HCT116 (cell line): Measurements from ENCODE around the gene ARIH2. TPM values are rescaled to one million over a fixed set of nuclear protein-coding genes. Genes with fewer than 3 reads are reported as not detected.

Experiments used
- ATAC-seq: fragments of 200-7000 bp; cut with Tn5 transposase; 2 replicates; pipeline ENCODE4 v1.9.1; 2020; ENCODE audit warnings: mild to moderate bottlenecking, moderate library complexity
- BruUV-seq: library from RNA; stranded (reverse); fragments of 400-500 nt; replicated peaks from 2 replicates; lab custom pipeline; 2021; lab: Mats Ljungman, UMichigan
- CTCF ChIA-PET: fragments of 300-600 bp; sonication (Branson Sonifier 250); formaldehyde crosslinking; loops from one replicate; lab custom pipeline; 2021; ENCODE audit warnings: antibody characterized with exemption; lab: Charles Lee
- POLR2A ChIA-PET: fragments of 300-600, 350-600 bp; sonication (Branson Sonifier 250); formaldehyde crosslinking; loops from one replicate; lab custom pipeline; 2021; ENCODE audit warnings: antibody characterized with exemption; lab: Charles Lee
- RAD21 ChIA-PET, 2 experiments: fragments of 300-600 bp; sonication (Branson Sonifier 250); formaldehyde crosslinking; loops; one replicate each; lab custom pipeline; 2023; ENCODE audit warnings: low total read pairs in 2 of 2; ENCODE audit not compliant: uncharacterized antibody in 2 of 2, unreplicated experiment in 2 of 2, low non-redundant PET in 1 of 2; lab: Charles Lee
- DNase-seq: peaks from one replicate; pipeline ENCODE4 v3.0.0-alpha.2; 2010; ENCODE audit warnings: low read depth, low spot score
- H2AFZ ChIP-seq: fragments of 200-600 bp; shearing (Covaris generic), sonication (generic); 2 replicates; pipeline ENCODE4 v1.6.1; 2017; ENCODE audit warnings: low read depth, mixed run types, mixed read lengths, antibody characterized with exemption, low read length; ENCODE audit not compliant: poor library complexity, severe bottlenecking
- H3K27ac ChIP-seq: 2 replicates; pipeline ENCODE4 v1.5.1; 2012; ENCODE audit warnings: low read depth, low read length
- H3K27me3 ChIP-seq: fragments of 200-600 bp; sonication (generic); 2 replicates; pipeline ENCODE4 v1.6.1; 2016; ENCODE audit warnings: mixed run types, low read length, mixed read lengths; ENCODE audit not compliant: insufficient read depth
- H3K36me3 ChIP-seq, 2 experiments: fragments of 200-500 bp in 1 of 2; fragments of 200-600 bp in 1 of 2; sonication (Bioruptor generic) in 1 of 2; sonication (generic) in 1 of 2; 2 replicates each; pipeline versions ENCODE4 v1.5.1 to v1.6.1; 2014 to 2016; ENCODE audit warnings: low read length in 2 of 2, inconsistent platforms in 1 of 2, mixed read lengths in 1 of 2, mixed run types in 1 of 2; ENCODE audit not compliant: insufficient read depth in 2 of 2, control insufficient read depth in 1 of 2
- H3K4me1 ChIP-seq, 2 experiments: fragments of 200-600 bp in 1 of 2; sonication (generic) in 1 of 2; 2 replicates each; pipeline versions ENCODE4 v1.5.1 to v1.6.1; 2012 to 2017; ENCODE audit warnings: low read length in 2 of 2, inconsistent platforms in 1 of 2, mild to moderate bottlenecking in 1 of 2, mixed read lengths in 1 of 2, mixed run types in 1 of 2, moderate library complexity in 1 of 2; ENCODE audit not compliant: insufficient read depth in 2 of 2, control insufficient read depth in 1 of 2
- H3K4me2 ChIP-seq: fragments of 200-600 bp; sonication (generic); 2 replicates; pipeline ENCODE4 v1.6.1; 2017; ENCODE audit warnings: mixed run types, low read length, mixed read lengths
- H3K4me3 ChIP-seq, 2 experiments: fragments of 200-600 bp in 1 of 2; sonication (generic) in 1 of 2; replicated peaks in 1 of 2; 2 replicates each; pipeline ENCODE4 v1.5.1; 2011 to 2016; ENCODE audit warnings: low read length in 2 of 2, control low read depth in 1 of 2, low read depth in 1 of 2, mild to moderate bottlenecking in 1 of 2, mixed read lengths in 1 of 2, mixed run types in 1 of 2
- H3K79me2 ChIP-seq: fragments of 200-600 bp; sonication (generic); 2 replicates; pipeline ENCODE4 v1.6.1; 2017; ENCODE audit warnings: mild to moderate bottlenecking, mixed run types, low read length, moderate library complexity, mixed read lengths; ENCODE audit not compliant: insufficient read depth
- H3K9ac ChIP-seq: fragments of 200-600 bp; sonication (generic); 2 replicates; pipeline ENCODE4 v1.6.1; 2016; ENCODE audit warnings: low read length, mixed read lengths
- H3K9me2 ChIP-seq: fragments of 200-600 bp; sonication (generic), shearing (Covaris generic); 2 replicates; pipeline ENCODE4 v1.6.1; 2017; ENCODE audit warnings: mixed run types, mild to moderate bottlenecking, moderate library complexity; ENCODE audit not compliant: insufficient read depth
- H3K9me3 ChIP-seq, 2 experiments: fragments of 200-500 bp in 1 of 2; fragments of 200-600 bp in 1 of 2; sonication (Bioruptor generic) in 1 of 2; sonication (generic) in 1 of 2; 2 replicates each; pipeline ENCODE4 v1.6.1; 2014 to 2017; ENCODE audit warnings: low read length in 2 of 2, mixed read lengths in 2 of 2, inconsistent platforms in 1 of 2, low read depth in 1 of 2, mild to moderate bottlenecking in 1 of 2, mixed run types in 1 of 2, moderate library complexity in 1 of 2; ENCODE audit not compliant: control insufficient read depth in 1 of 2, insufficient read depth in 1 of 2
- H4K20me1 ChIP-seq: fragments of 200-600 bp; sonication (generic), shearing (Covaris generic); 2 replicates; pipeline ENCODE4 v1.6.1; 2017; ENCODE audit warnings: mixed run types, mild to moderate bottlenecking, moderate library complexity; ENCODE audit not compliant: insufficient read depth
- EZH2 ChIP-seq: fragments of 200-600 bp; sonication (generic); IDR thresholded peaks from 2 replicates; pipeline ENCODE4 v1.6.1; 2017; ENCODE audit warnings: antibody characterized with exemption, mixed run types
- RAD21 ChIP-seq: IDR thresholded peaks from 2 replicates; pipeline ENCODE4 v1.6.1; 2012; ENCODE audit warnings: low read depth, mild to moderate bottlenecking
- SIN3A ChIP-seq: IDR thresholded peaks from 2 replicates; pipeline ENCODE4 v1.6.1; 2012; ENCODE audit warnings: low read depth
- SP1 ChIP-seq: IDR thresholded peaks from 2 replicates; pipeline ENCODE4 v1.6.1; 2012; ENCODE audit warnings: low read depth
- SRF ChIP-seq: IDR thresholded peaks from 2 replicates; pipeline ENCODE4 v1.6.1; 2012; ENCODE audit warnings: low read depth
- TCF7L2 ChIP-seq: IDR thresholded peaks from 2 replicates; pipeline ENCODE4 v1.7.0; 2011; ENCODE audit warnings: borderline replicate concordance, inconsistent platforms; ENCODE audit not compliant: insufficient read depth, insufficient read length; ENCODE audit errors: extremely low read depth
- YY1 ChIP-seq: IDR thresholded peaks from 2 replicates; pipeline ENCODE4 v1.6.1; 2011; ENCODE audit warnings: low read length, low read depth, moderate library complexity, mild to moderate bottlenecking; ENCODE audit not compliant: insufficient replicate concordance; ENCODE audit errors: extremely low read depth
- ZNF274 ChIP-seq: fragments of 200-500 bp; sonication (Bioruptor generic); IDR thresholded peaks from 2 replicates; pipeline ENCODE4 v1.6.1; 2014; ENCODE audit warnings: mild to moderate bottlenecking, low read depth, low read length, inconsistent platforms
- intact Hi-C: fragments of 100-400 bp; cut with micrococcal nuclease; formaldehyde crosslinking; loops from 2 replicates; pipeline ENCODE4 v1.10.0; 2022
- microRNA counts: library from miRNA; unstranded; fragments of <30 nt; microRNA quantifications from one replicate; lab custom pipeline; 2015
- microRNA-seq: library from miRNA; unstranded; fragments of <30 nt; microRNA quantifications from one replicate; pipeline ENCODE4, GENCODE V29; 2016; ENCODE audit warnings: borderline number of aligned reads
- total RNA-seq: library from RNA; stranded (reverse); gene quantifications from one replicate; pipeline ENCODE4 v1.2.1, GENCODE V29; 2021; ENCODE audit not compliant: unreplicated experiment
- TF ChIP-seq, protein P1 (sequence below): IDR thresholded peaks from 2 replicates; pipeline ENCODE4 v1.6.1; 2012
- TF ChIP-seq, protein P2 (sequence below): IDR thresholded peaks from 2 replicates; pipeline ENCODE4 v1.6.1; 2011; ENCODE audit warnings: mild to moderate bottlenecking, low read length, moderate library complexity; ENCODE audit not compliant: insufficient replicate concordance; ENCODE audit errors: extremely low read depth
- TF ChIP-seq, protein P3 (sequence below): IDR thresholded peaks from 2 replicates; pipeline ENCODE4 v1.6.1; 2012

Gene ARIH2
- total RNA-seq, 1 experiment from 2014 or later, result 105 TPM

- no peaks in the 10 kb centered on the region for H3K9me2 ChIP-seq
- POLR2A ChIA-PET, result no interaction called here
- TF ChIP-seq, protein P1, sequence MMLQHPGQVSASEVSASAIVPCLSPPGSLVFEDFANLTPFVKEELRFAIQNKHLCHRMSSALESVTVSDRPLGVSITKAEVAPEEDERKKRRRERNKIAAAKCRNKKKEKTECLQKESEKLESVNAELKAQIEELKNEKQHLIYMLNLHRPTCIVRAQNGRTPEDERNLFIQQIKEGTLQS, result no peak
- TF ChIP-seq SRF, result no peak
- TF ChIP-seq EZH2, result no peak
- TF ChIP-seq YY1, result no peak
- TF ChIP-seq, protein P2, sequence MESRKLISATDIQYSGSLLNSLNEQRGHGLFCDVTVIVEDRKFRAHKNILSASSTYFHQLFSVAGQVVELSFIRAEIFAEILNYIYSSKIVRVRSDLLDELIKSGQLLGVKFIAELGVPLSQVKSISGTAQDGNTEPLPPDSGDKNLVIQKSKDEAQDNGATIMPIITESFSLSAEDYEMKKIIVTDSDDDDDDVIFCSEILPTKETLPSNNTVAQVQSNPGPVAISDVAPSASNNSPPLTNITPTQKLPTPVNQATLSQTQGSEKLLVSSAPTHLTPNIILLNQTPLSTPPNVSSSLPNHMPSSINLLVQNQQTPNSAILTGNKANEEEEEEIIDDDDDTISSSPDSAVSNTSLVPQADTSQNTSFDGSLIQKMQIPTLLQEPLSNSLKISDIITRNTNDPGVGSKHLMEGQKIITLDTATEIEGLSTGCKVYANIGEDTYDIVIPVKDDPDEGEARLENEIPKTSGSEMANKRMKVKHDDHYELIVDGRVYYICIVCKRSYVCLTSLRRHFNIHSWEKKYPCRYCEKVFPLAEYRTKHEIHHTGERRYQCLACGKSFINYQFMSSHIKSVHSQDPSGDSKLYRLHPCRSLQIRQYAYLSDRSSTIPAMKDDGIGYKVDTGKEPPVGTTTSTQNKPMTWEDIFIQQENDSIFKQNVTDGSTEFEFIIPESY, result no peak
- TF ChIP-seq, protein P3, sequence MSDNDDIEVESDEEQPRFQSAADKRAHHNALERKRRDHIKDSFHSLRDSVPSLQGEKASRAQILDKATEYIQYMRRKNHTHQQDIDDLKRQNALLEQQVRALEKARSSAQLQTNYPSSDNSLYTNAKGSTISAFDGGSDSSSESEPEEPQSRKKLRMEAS, result no peak
- no peak for TF ChIP-seq SIN3A
- no peak for TF ChIP-seq SP1
- no peak for TF ChIP-seq TCF7L2
- TF ChIP-seq ZNF274, result no peak
- TF ChIP-seq RAD21, result no peak
- DNase-seq (no peak), ATAC-seq (no peak)
- no peaks in the 10 kb centered on the region for H3K9me3 ChIP-seq
- BruUV-seq, result no TSS peak
- H3K79me2 ChIP-seq, result peaks cover 13% of the 10 kb centered on the region
- H3K36me3 ChIP-seq, result peaks cover 27 to 37% of the 10 kb centered on the region in 2 experiments
- CTCF ChIA-PET, result no interaction called here
- RAD21 ChIA-PET, result no interaction called here
- no peak overlapping the region for H2AFZ ChIP-seq
- H3K27ac ChIP-seq, result no peak overlapping the region
- H3K9ac ChIP-seq, result no peak overlapping the region
- no peak overlapping the region for H3K4me3 ChIP-seq
- intact Hi-C loops, result no loop called here
- no peaks in the 10 kb centered on the region for H3K27me3 ChIP-seq
- no peak overlapping the region for H3K4me2 ChIP-seq
- H4K20me1 ChIP-seq, result no peaks in the 10 kb centered on the region
- H3K4me1 ChIP-seq, result no peaks in the 10 kb centered on the region; a peak in 1 of 4 replicates
Observed at GRCh38 chr3:49035281-49035680, 116.6 kb downstream of the ARIH2 start.

MicroRNAs encoded within 50 kb of the gene (microRNA counts, 767-probe panel; counts per million panel counts)
- microRNA hsa-miR-191-5p (lab: Ali Mortazavi, UCI) (24,863 counts per million, percentile 75 among the panel's probes with 10 or more counts), microRNA hsa-miR-425-5p (lab: Ali Mortazavi, UCI) (not detected)

Small RNA genes within 50 kb of the gene (microRNA-seq; reads per million reads assigned to microRNA genes)
- gene MIR191 (23,740 reads per million, percentile 98 among the genes with 10 or more reads in this experiment), gene MIR425 (7,118 reads per million, percentile 94 among the genes with 10 or more reads in this experiment)

Other genes with a start within 250 kb of the ARIH2 start
- 36.9 TPM for gene NCKIPSD, start 232.9 kb upstream of the ARIH2 start, total RNA-seq
- gene IP6K2, start 201.6 kb upstream of the ARIH2 start, total RNA-seq, result 89.5 TPM
- 63.3 TPM for gene PRKAR2A, start 71.0 kb upstream of the ARIH2 start, total RNA-seq
- gene SLC25A20, start 20.0 kb upstream of the ARIH2 start, total RNA-seq, result 8.7 TPM
- 60.5 TPM for gene P4HTM, start 71.4 kb downstream of the ARIH2 start, total RNA-seq
- gene WDR6, start 88.5 kb downstream of the ARIH2 start, total RNA-seq, result 174 TPM
- gene DALRD3, start 99.7 kb downstream of the ARIH2 start, total RNA-seq, result 42.9 TPM
- gene NDUFAF3, start 103.3 kb downstream of the ARIH2 start, total RNA-seq, result 91.0 TPM
- 599 TPM for gene IMPDH2, start 110.6 kb downstream of the ARIH2 start, total RNA-seq
- gene QRICH1, start 175.2 kb downstream of the ARIH2 start, total RNA-seq, result 105 TPM
- 346 TPM for gene QARS1, start 185.9 kb downstream of the ARIH2 start, total RNA-seq
- gene USP19, start 202.0 kb downstream of the ARIH2 start, total RNA-seq, result 92.8 TPM
- 213 TPM for gene LAMB2, start 214.2 kb downstream of the ARIH2 start, total RNA-seq
- gene CCDC71, start 247.5 kb downstream of the ARIH2 start, total RNA-seq, result 32.8 TPM